Pancreas (tissue), 10 donors: ENCODE results near the gene LY6G6C. TPM values are rescaled to one million over a fixed set of nuclear protein-coding genes. Genes with fewer than 3 reads are reported as not detected.

Source experiments
- ATAC-seq, 4 donors: fragments of 200-7000 bp; cut with Tn5 transposase; one replicate each; pipeline versions ENCODE4 v1.8.0 to v1.9.1; 2020; ENCODE audit warnings: mild to moderate bottlenecking in 4 of 4, moderate library complexity in 4 of 4
- DNase-seq, 6 donors: peaks; one replicate each; pipeline ENCODE4 v3.0.0-alpha.2; 2020
- FAIRE-seq: peaks from 2 replicates; lab custom pipeline; 2012; peaks lifted over from hg19 to GRCh38; lab: Jason Lieb, UNC
- H3K27ac ChIP-seq, 4 donors: fragments of 200-600 bp; sonication (generic); 1 replicate in 3 of 4; 2 replicates in 1 of 4; pipeline versions ENCODE4 v1.5.0 to v1.8.0; 2020
- H3K27me3 ChIP-seq, 4 donors: fragments of 200-600 bp; one replicate each; pipeline ENCODE4 v1.8.0; 2021
- H3K36me3 ChIP-seq, 3 donors: fragments of 200-600 bp; sonication (generic) in 1 of 3; one replicate each; pipeline versions ENCODE4 v1.5.0 to v1.8.0; 2020 to 2021
- H3K4me1 ChIP-seq, 3 donors: fragments of 200-600 bp; one replicate each; pipeline ENCODE4 v1.8.0; 2021
- H3K4me3 ChIP-seq, 4 donors: fragments of 200-600 bp; sonication (generic) in 2 of 4; one replicate each; pipeline versions ENCODE4 v1.5.0 to v1.8.0; 2020 to 2021
- H3K9me3 ChIP-seq, 4 donors: fragments of 200-600 bp; one replicate each; pipeline ENCODE4 v1.8.0; 2021
- WGBS, 2 donors: extraction: QIAGEN DNeasy Blood & Tissue Kit; methylation state at CpG; one replicate each; pipeline ENCODE4 v1.1.7; 2013; 5-methylcytosine and 5-hydroxymethylcytosine counted together
- intact Hi-C, 3 donors: fragments of 100-400 bp; cut with DNase I; formaldehyde crosslinking; loops; one replicate each; pipeline versions ENCODE4 v1.11.1 to v1.14.2; 2022
- polyA plus RNA-seq, 2 donors: library from polyadenylated mRNA; stranded (reverse); fragments of 200-250 nt; gene quantifications; one replicate each; pipeline ENCODE4 v1.2.3, GENCODE V29; 2013
- total RNA-seq, 6 donors: library from RNA; stranded (reverse); fragmentation: NEBNext Ultra II Directional in 4 of 6; extraction: Animal tissue kit (Norgen Biotek cat#: 25700) in 4 of 6; gene quantifications; one replicate each; pipeline versions ENCODE4 v1.2.1 to v1.2.4, GENCODE V29; 2021 to 2023
- TF ChIP-seq, protein P1 (sequence below), 4 donors: fragments of 200-600 bp; sonication (generic) in 3 of 4; IDR thresholded peaks; one replicate each; pipeline versions ENCODE4 v1.5.0 to v1.8.0; 2021; ENCODE audit warnings: antibody characterized with exemption in 4 of 4
- donor health status: healthy with polysubstance abuse.
- donor health status: DM: no; HTN: no; CAD: no; lungs with moderate emphysema.
- donor health status: DM: no; HTN: no; CAD: no.
- donor health status: control.
- donor health status: control.
- donor health status: Bipolar disorder and iron deficiency.
- donor health status: DM: yes; HTN: yes; CAD: no.
- donor health status: DM: no; HTN: no; CAD: no.
- donor health status: DM: no; HTN: no; CAD: no.
- donor health status: DM: yes; HTN: yes; CAD: no.

LY6G6C gene
- total and polyA plus RNA-seq, 8 donors = not detected

DNA sequence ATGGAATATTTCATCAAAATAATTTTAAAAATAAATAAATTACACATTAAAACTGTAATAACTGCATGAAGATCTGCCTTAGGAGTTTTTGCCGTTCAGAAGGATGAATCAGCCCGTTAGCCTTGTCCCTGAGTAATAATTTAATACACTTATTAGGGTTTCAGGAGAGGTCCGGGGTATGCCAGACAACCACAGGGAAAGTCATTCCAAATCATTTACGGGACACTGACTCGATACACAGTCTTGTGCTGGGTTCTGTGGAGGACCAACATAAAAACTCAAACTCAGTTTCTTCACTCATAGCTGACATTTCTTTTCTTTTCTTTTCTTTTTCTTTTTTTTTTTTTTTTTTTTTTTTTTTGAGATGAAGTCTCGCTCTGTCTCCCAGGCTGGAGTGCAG lies 15.6 kb downstream of the LY6G6C start:
- Histone ChIP-seq H3K27me3 (no peaks in the 10 kb centered on the region), H3K4me3 (no peak overlapping the region), H3K9me3 (no peaks in the 10 kb centered on the region), H3K27ac (no peak overlapping the region), H3K36me3 (no peaks in the 10 kb centered on the region), H3K4me1 (peaks cover 0 to 12% (median 9%) of the 10 kb centered on the region in 3 donors)
- intact Hi-C loops = no loop called here
- DNase-seq (no peak), FAIRE-seq (no peak), ATAC-seq (no peak)
- WGBS, 2 donors = 73 to 84% methylated on average over 6 of the region's 6 CpGs
- TF ChIP-seq, protein P1, sequence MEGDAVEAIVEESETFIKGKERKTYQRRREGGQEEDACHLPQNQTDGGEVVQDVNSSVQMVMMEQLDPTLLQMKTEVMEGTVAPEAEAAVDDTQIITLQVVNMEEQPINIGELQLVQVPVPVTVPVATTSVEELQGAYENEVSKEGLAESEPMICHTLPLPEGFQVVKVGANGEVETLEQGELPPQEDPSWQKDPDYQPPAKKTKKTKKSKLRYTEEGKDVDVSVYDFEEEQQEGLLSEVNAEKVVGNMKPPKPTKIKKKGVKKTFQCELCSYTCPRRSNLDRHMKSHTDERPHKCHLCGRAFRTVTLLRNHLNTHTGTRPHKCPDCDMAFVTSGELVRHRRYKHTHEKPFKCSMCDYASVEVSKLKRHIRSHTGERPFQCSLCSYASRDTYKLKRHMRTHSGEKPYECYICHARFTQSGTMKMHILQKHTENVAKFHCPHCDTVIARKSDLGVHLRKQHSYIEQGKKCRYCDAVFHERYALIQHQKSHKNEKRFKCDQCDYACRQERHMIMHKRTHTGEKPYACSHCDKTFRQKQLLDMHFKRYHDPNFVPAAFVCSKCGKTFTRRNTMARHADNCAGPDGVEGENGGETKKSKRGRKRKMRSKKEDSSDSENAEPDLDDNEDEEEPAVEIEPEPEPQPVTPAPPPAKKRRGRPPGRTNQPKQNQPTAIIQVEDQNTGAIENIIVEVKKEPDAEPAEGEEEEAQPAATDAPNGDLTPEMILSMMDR (IDR thresholded peaks at IDR 0.05) = no peak

- DNase-seq (peak; percentile 96 to 99 (median 98)), ATAC-seq (peak; percentile 98 to 99 (median 98)), FAIRE-seq (peak; percentile 88)
- Histone ChIP-seq H3K9me3 (no peaks in the 10 kb centered on the region), H3K4me3 (peak within 1 kb of the TSS; percentile 42 to 88 (median 72)), H3K36me3 (peaks cover 0 to 4% (median 0%) of the 10 kb centered on the region in 3 donors), H3K27me3 (no peaks in the 10 kb centered on the region), H3K27ac (peak within 1 kb of the TSS; percentile 89 to 97 (median 94)), H3K4me1 (peaks cover 0 to 12% (median 10%) of the 10 kb centered on the region in 3 donors)
- intact Hi-C loops = no loop called here
- TF ChIP-seq, protein P1 (IDR thresholded peaks at IDR 0.05) = no peak
- WGBS, 2 donors = 1% methylated on average over 53 to 54 of the region's 54 CpGs
Observed at GRCh38 chr6:31702819-31703716, 18.5 kb downstream of the LY6G6C start, which contains the start of gene ABHD16A. Gene ABHD16A (minus strand): TSS chr6:31703324. CDS start chr6:31703281, 43 bp downstream.

DNA sequence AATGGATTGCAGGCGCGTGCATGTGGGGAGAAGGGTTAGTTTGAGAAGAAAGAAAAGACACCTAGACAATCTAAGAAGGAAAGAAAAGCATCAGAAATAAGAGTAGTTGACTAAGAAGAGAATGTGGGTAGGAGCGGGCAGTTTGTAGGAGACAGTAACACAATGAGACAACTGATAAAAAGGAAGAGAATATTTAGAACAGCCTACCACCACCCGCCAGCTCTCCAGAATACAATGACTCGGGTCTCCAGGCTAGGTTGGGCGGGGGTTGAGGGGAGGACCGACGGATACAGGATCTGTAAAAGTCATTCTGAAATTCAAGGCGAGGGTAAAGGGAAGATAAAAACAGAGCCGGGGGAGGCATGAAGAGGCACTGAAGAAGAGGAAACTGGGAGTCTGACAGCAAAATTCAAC lies 19.1 kb downstream of the LY6G6C start:
- FAIRE-seq (no peak), DNase-seq (no peak), ATAC-seq (peak; percentile 4 to 7 (median 6))
- intact Hi-C loops = no loop called here
- Histone ChIP-seq H3K36me3 (peaks cover 0 to 4% (median 0%) of the 10 kb centered on the region in 3 donors), H3K27ac (peak overlapping the region; percentile 89 to 97 (median 94)), H3K27me3 (no peaks in the 10 kb centered on the region), H3K4me1 (peaks cover 0 to 12% (median 10%) of the 10 kb centered on the region in 3 donors), H3K9me3 (no peaks in the 10 kb centered on the region), H3K4me3 (peak overlapping the region; percentile 42 to 88 (median 72))
- WGBS, 2 donors = 0 to 1% methylated on average over 10 of the region's 10 CpGs
- TF ChIP-seq, protein P1 (IDR thresholded peaks at IDR 0.05) = no peak

DNA sequence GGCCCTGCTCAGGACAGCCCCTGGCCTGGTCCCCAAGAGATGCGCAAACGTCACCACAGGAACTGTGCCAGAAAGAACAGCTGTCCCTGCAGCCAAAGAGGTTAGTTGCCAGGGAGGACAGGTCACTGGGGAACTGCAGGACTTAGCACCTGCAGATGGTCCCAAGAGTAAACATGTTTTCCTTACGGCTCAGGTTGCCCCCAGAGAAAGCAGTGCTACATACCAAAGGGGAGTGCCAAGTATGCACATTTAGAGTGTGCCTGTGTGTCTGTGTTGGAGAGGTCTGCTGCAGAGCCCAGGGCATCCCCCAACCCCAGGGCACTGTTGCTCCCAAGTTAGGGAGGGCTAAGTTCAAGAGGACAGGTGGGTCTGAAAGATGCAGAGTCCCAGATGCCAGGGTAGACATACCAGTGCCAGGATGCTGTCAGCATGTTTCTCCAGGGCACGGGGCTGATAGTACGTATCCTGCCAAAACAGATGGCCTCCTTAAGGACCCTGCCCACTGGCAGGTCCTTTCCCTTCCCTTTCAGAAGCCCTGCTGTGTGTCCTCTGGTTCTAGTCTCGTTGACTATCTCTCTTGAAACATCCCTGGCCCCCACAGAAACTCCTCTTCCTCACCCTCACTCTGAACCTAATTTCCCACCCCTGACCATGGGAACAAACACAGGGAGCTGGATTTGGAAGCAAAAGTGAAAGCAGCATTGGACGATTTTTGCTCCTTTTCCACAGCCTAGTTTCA lies 19.7 kb downstream of the LY6G6C start:
- TF ChIP-seq, protein P1 (IDR thresholded peaks at IDR 0.05) = no peak
- intact Hi-C loops = no loop called here
- H3K36me3 ChIP-seq = peaks cover 0 to 4% (median under 1%) of the 10 kb centered on the region in 3 donors
- H3K27me3 ChIP-seq = no peaks in the 10 kb centered on the region
- FAIRE-seq (no peak), ATAC-seq (peak in 1 of 4 donors; percentile 1), DNase-seq (no peak)
- 23 to 27% methylated on average over 7 of the region's 7 CpGs for WGBS, 2 donors
- peak overlapping the region in 1 of 4 donors; percentile 94 for H3K27ac ChIP-seq
- peaks cover 0 to 12% (median 10%) of the 10 kb centered on the region in 3 donors for H3K4me1 ChIP-seq
- no peaks in the 10 kb centered on the region for H3K9me3 ChIP-seq
- H3K4me3 ChIP-seq = peak overlapping the region in 3 of 4 donors; percentile 42 to 88 (median 84)
